GM12878 (cell line): ENCODE data around the gene EML1. TPM values are rescaled to one million over a fixed set of nuclear protein-coding genes. Genes with fewer than 3 reads are reported as not detected.

Experiments
- ATAC-seq: fragments of 200-7000 bp; cut with Tn5 transposase; 3 replicates; pipeline ENCODE4 v1.9.1; 2020; ENCODE audit warnings: mild to moderate bottlenecking, moderate library complexity
- BruUV-seq: library from RNA; stranded (reverse); fragments of 400-500 nt; replicated peaks from 2 replicates; lab custom pipeline; 2021; lab: Mats Ljungman, UMichigan
- CTCF ChIA-PET: fragments of 300-600 bp; sonication (Branson Sonifier 250); formaldehyde crosslinking; extraction: SDS; loops from one replicate; lab custom pipeline; 2021; ENCODE audit warnings: inconsistent platforms; lab: Yijun Ruan, JAX
- POLR2A ChIA-PET: fragments of 350-600 bp; formaldehyde crosslinking; extraction: SDS; loops from one replicate; lab custom pipeline; 2021; ENCODE audit warnings: inconsistent platforms; lab: Charles Lee
- RAD21 ChIA-PET: fragments of 300-600 bp; sonication (Branson Sonifier 250); formaldehyde crosslinking; loops from one replicate; lab custom pipeline; 2023; ENCODE audit warnings: antibody characterized with exemption; ENCODE audit not compliant: unreplicated experiment; lab: Charles Lee
- SMC1A ChIA-PET: fragments of 300-600 bp; sonication (Branson Sonifier 250); formaldehyde crosslinking; loops from one replicate; lab custom pipeline; 2023; ENCODE audit not compliant: unreplicated experiment, uncharacterized antibody; lab: Charles Lee
- DNase-seq: peaks from one replicate; pipeline ENCODE4 v3.0.0-alpha.2; 2011; ENCODE audit warnings: low read depth, low spot score
- FAIRE-seq: peaks from 3 replicates; lab custom pipeline; 2011; peaks lifted over from hg19 to GRCh38; lab: Jason Lieb, UNC
- H2AFZ ChIP-seq: 2 replicates; pipeline ENCODE4 v1.6.0; 2011; ENCODE audit warnings: low read depth, low read length, control low read depth; ENCODE audit not compliant: control insufficient read depth
- H3K27ac ChIP-seq: 2 replicates; pipeline ENCODE4 v1.5.1; 2011; ENCODE audit warnings: control low read depth; ENCODE audit not compliant: control insufficient read depth, insufficient read depth
- H3K27me3 ChIP-seq, 2 experiments: replicated peaks in 1 of 2; 2 replicates each; pipeline versions ENCODE4 v1.6.0 to v1.6.1; 2011; ENCODE audit warnings: low read length in 1 of 2; ENCODE audit not compliant: control insufficient read depth in 2 of 2, insufficient read depth in 2 of 2
- H3K36me3 ChIP-seq, 2 experiments: 2 replicates each; pipeline ENCODE4 v1.5.1; 2011; ENCODE audit warnings: low read length in 1 of 2; ENCODE audit not compliant: control insufficient read depth in 2 of 2, insufficient read depth in 2 of 2
- H3K4me1 ChIP-seq: 2 replicates; pipeline ENCODE4 v1.6.1; 2011; ENCODE audit warnings: mild to moderate bottlenecking, low read length, moderate library complexity, mixed read lengths; ENCODE audit not compliant: control insufficient read depth, insufficient read depth
- H3K4me2 ChIP-seq: 2 replicates; pipeline ENCODE4 v1.6.0; 2011; ENCODE audit warnings: control low read depth; ENCODE audit not compliant: control insufficient read depth, insufficient read depth
- H3K4me3 ChIP-seq: fragments of 200-600 bp; sonication (generic); 2 replicates; pipeline ENCODE4 v1.5.1; 2016
- H3K79me2 ChIP-seq: 2 replicates; pipeline ENCODE4 v1.6.0; 2011; ENCODE audit warnings: low read length; ENCODE audit not compliant: control insufficient read depth, insufficient read depth
- H3K9ac ChIP-seq: 2 replicates; pipeline ENCODE4 v1.8.0; 2011; ENCODE audit warnings: low read length, control low read depth, mixed read lengths; ENCODE audit not compliant: control insufficient read depth, insufficient read depth
- H3K9me3 ChIP-seq: replicated peaks from 3 replicates; pipeline ENCODE4 v1.5.1; 2011; ENCODE audit warnings: mild to moderate bottlenecking, low read length; ENCODE audit not compliant: control insufficient read depth, insufficient read depth
- H4K20me1 ChIP-seq: 2 replicates; pipeline ENCODE4 v1.6.0; 2011; ENCODE audit not compliant: control insufficient read depth, insufficient read depth
- ASH2L ChIP-seq: fragments of 300-600, 200-600 bp; sonication (generic); IDR thresholded peaks from 2 replicates; pipeline ENCODE4 v1.6.1; 2017; ENCODE audit warnings: low read depth, mild to moderate bottlenecking, borderline replicate concordance
- HDGF ChIP-seq: fragments of 450-650 bp; IDR thresholded peaks from 2 replicates; pipeline ENCODE4 v1.6.1; 2016; ENCODE audit warnings: antibody characterized with exemption
- KDM1A ChIP-seq: fragments of 200-600 bp; sonication (generic); IDR thresholded peaks from 2 replicates; pipeline ENCODE4 v1.6.1; 2016; ENCODE audit warnings: borderline replicate concordance
- KLF5 ChIP-seq: fragments of 450-650 bp; IDR thresholded peaks from 2 replicates; pipeline ENCODE4 v1.6.1; 2014; ENCODE audit warnings: mild to moderate bottlenecking; ENCODE audit not compliant: partially characterized antibody
- ZBED1 ChIP-seq: IDR thresholded peaks from 2 replicates; pipeline ENCODE4 v1.6.1; 2016; ENCODE audit warnings: borderline replicate concordance
- WGBS: methylation state at CpG from one replicate; pipeline ENCODE4 v1.1.6; 2016; ENCODE audit warnings: low lambda C conversion rate; ENCODE audit not compliant: insufficient replicate concordance, insufficient coverage; ENCODE audit errors: missing lambda C conversion rate; 5-methylcytosine and 5-hydroxymethylcytosine counted together
- in situ Hi-C: fragments of 300-500 bp; cut with MboI; formaldehyde crosslinking; loops from 9 replicates; pipeline ENCODE4 v1.14.3; 2018; ENCODE audit warnings: mixed read lengths
- intact Hi-C: fragments of 100-400 bp; cut with micrococcal nuclease; formaldehyde crosslinking; loops from one replicate; pipeline ENCODE4 v1.14.2; 2022; ENCODE audit not compliant: unreplicated experiment
- polyA plus RNA-seq, 11 experiments: library from polyadenylated mRNA; depleted of rRNA in 4 of 11; unstranded in 6 of 11; stranded (reverse) in 5 of 11; fragments of >200 nt; fragmentation: Nextera tagmentation in 4 of 11; fragmentation: Illumina TruSeq in 1 of 11; extraction: Ambion mirVana in 4 of 11; extraction: Trizol in 1 of 11; gene quantifications; 1 replicate in 1 of 11; 2 replicates in 10 of 11; pipeline versions ENCODE4 v1.2.1 to v1.2.3, GENCODE V29; 2011 to 2016; ENCODE audit warnings: inconsistent platforms in 2 of 11, missing spikeins in 2 of 11, low read depth in 1 of 11
- total RNA-seq, 4 experiments: library from RNA; depleted of rRNA in 3 of 4; stranded (reverse); fragments of >200 nt in 3 of 4; fragmentation: Illumina TruSeq in 1 of 4; extraction: Trizol in 1 of 4; gene quantifications; 2 replicates each; pipeline versions ENCODE4 v1.2.1 to v1.2.3, GENCODE V29; 2013 to 2021
- TF ChIP-seq, protein P1 (sequence below): IDR thresholded peaks from 2 replicates; pipeline ENCODE4 v1.6.1; 2012; ENCODE audit warnings: low read length, inconsistent platforms
- TF ChIP-seq, protein P2 (sequence below): fragments of 150-350 bp; IDR thresholded peaks from 2 replicates; pipeline ENCODE4 v1.6.1; 2016; ENCODE audit warnings: low read depth, low read length
- TF ChIP-seq, protein P3 (sequence below): fragments of 450-650 bp; IDR thresholded peaks from 2 replicates; pipeline ENCODE4 v1.6.1; 2017; ENCODE audit warnings: low read depth, mild to moderate bottlenecking, moderate library complexity

EML1 gene
- total and polyA plus RNA-seq, 10 of the 15 experiments (the other 5 are each of a cell fraction or from before 2014, with no cell fraction given), result 0.05 to 3.4 (median 0.11) TPM; not detected in 3

DNA sequence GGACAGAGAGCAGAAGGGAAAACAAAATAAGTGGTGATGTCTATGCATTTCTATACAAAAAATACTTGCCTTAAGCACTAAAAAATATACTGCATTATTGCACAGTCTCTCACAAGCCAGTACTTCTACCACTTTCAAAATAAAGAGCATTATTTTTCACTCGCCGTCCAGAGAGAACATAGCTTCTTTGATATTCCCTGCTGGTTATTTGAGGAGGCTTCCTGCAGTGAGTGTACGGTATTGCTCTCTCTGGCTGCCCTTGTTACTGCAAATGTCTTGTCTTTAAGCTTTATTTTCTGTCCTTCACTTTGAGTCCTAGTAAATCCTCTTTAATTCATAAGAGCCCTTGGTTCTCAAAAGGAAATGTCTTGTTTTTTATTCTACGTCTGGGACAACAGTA is 81.1 kb downstream of the EML1 start:
- H3K4me1 ChIP-seq, result no peaks in the 10 kb centered on the region
- no peak overlapping the region for H3K9ac ChIP-seq
- H3K4me3 ChIP-seq, result no peak overlapping the region
- H3K4me2 ChIP-seq, result no peak overlapping the region
- SMC1A ChIA-PET, result interaction anchor here (0.6 to 1.3 kb wide), 2 partner anchors 12 to 174 kb away, joined by 3 to 4 read pairs; no protein-coding TSS in a partner anchor
- intact Hi-C loops (no loop called here), in situ Hi-C loops (no loop called here)
- H2AFZ ChIP-seq, result no peak overlapping the region
- H3K36me3 ChIP-seq, result no peaks in the 10 kb centered on the region
- H3K79me2 ChIP-seq, result no peaks in the 10 kb centered on the region
- POLR2A ChIA-PET, result no interaction called here
- RAD21 ChIA-PET, result no interaction called here
- BruUV-seq, result no TSS peak
- H4K20me1 ChIP-seq, result no peaks in the 10 kb centered on the region
- ATAC-seq (no peak), FAIRE-seq (no peak), DNase-seq (no peak)
- H3K27me3 ChIP-seq, result peaks cover 2 to 3% of the 10 kb centered on the region in 2 experiments; a peak in 1 of 4 replicates
- TF ChIP-seq KLF5 (no peak), ASH2L (no peak)
- H3K27ac ChIP-seq, result no peak overlapping the region
- H3K9me3 ChIP-seq, result no peaks in the 10 kb centered on the region
- 77% methylated on average over 4 of the region's 4 CpGs for WGBS
- CTCF ChIA-PET, result interaction anchor here (2.0 kb wide), 1 partner anchor 10 kb away, joined by 5 read pairs; no protein-coding TSS in a partner anchor

DNA sequence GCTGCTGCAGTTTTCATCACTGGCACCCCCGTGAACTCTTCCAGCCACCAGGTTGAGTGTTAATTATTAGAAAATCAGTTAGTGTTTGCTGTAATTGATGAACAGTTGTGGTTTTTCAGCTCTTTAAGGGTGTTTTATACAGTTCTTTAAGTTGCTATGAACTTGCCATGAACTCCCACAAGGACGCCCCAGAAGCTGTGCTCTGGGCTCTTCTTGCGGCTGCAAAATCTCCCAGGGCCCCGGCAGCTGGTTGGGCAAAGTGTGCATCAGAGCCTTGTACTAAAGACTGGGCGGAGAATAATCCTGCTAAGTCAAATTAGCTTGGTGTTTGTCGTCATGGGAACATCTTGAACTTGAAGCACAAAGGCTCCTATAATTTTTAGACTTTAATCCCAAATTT is 82.2 kb downstream of the EML1 start:
- BruUV-seq, result no TSS peak
- peaks cover 2 to 3% of the 10 kb centered on the region in 2 experiments; a peak in 1 of 4 replicates for H3K27me3 ChIP-seq
- intact Hi-C loops, result no loop called here
- H3K9ac ChIP-seq, result no peak overlapping the region
- DNase-seq, result no peak
- H3K4me3 ChIP-seq, result no peak overlapping the region
- ChIA-PET RAD21 (interaction anchor here (0.7 kb wide), 1 partner anchor 191 kb away, joined by 4 read pairs; the partner anchor contains the start of gene CYP46A1), CTCF (interaction anchor here (2.0 kb wide), 1 partner anchor 9 kb away, joined by 5 read pairs; no protein-coding TSS in a partner anchor), POLR2A (no interaction called here), SMC1A (no interaction called here)
- H3K79me2 ChIP-seq, result no peaks in the 10 kb centered on the region
- H3K36me3 ChIP-seq, result no peaks in the 10 kb centered on the region
- no peak for FAIRE-seq
- WGBS, result 45% methylated on average over 6 of the region's 6 CpGs
- no peaks in the 10 kb centered on the region for H3K4me1 ChIP-seq
- no peak for TF ChIP-seq HDGF
- TF ChIP-seq KDM1A, result no peak
- TF ChIP-seq, protein P1, sequence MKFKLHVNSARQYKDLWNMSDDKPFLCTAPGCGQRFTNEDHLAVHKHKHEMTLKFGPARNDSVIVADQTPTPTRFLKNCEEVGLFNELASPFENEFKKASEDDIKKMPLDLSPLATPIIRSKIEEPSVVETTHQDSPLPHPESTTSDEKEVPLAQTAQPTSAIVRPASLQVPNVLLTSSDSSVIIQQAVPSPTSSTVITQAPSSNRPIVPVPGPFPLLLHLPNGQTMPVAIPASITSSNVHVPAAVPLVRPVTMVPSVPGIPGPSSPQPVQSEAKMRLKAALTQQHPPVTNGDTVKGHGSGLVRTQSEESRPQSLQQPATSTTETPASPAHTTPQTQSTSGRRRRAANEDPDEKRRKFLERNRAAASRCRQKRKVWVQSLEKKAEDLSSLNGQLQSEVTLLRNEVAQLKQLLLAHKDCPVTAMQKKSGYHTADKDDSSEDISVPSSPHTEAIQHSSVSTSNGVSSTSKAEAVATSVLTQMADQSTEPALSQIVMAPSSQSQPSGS, result no peak
- TF ChIP-seq, protein P2, sequence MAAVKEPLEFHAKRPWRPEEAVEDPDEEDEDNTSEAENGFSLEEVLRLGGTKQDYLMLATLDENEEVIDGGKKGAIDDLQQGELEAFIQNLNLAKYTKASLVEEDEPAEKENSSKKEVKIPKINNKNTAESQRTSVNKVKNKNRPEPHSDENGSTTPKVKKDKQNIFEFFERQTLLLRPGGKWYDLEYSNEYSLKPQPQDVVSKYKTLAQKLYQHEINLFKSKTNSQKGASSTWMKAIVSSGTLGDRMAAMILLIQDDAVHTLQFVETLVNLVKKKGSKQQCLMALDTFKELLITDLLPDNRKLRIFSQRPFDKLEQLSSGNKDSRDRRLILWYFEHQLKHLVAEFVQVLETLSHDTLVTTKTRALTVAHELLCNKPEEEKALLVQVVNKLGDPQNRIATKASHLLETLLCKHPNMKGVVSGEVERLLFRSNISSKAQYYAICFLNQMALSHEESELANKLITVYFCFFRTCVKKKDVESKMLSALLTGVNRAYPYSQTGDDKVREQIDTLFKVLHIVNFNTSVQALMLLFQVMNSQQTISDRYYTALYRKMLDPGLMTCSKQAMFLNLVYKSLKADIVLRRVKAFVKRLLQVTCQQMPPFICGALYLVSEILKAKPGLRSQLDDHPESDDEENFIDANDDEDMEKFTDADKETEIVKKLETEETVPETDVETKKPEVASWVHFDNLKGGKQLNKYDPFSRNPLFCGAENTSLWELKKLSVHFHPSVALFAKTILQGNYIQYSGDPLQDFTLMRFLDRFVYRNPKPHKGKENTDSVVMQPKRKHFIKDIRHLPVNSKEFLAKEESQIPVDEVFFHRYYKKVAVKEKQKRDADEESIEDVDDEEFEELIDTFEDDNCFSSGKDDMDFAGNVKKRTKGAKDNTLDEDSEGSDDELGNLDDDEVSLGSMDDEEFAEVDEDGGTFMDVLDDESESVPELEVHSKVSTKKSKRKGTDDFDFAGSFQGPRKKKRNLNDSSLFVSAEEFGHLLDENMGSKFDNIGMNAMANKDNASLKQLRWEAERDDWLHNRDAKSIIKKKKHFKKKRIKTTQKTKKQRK, result no peak
- TF ChIP-seq ZBED1, result no peak
- TF ChIP-seq, protein P3, sequence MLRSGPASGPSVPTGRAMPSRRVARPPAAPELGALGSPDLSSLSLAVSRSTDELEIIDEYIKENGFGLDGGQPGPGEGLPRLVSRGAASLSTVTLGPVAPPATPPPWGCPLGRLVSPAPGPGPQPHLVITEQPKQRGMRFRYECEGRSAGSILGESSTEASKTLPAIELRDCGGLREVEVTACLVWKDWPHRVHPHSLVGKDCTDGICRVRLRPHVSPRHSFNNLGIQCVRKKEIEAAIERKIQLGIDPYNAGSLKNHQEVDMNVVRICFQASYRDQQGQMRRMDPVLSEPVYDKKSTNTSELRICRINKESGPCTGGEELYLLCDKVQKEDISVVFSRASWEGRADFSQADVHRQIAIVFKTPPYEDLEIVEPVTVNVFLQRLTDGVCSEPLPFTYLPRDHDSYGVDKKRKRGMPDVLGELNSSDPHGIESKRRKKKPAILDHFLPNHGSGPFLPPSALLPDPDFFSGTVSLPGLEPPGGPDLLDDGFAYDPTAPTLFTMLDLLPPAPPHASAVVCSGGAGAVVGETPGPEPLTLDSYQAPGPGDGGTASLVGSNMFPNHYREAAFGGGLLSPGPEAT, result no peak
- no peaks in the 10 kb centered on the region for H3K9me3 ChIP-seq
- in situ Hi-C loops, result no loop called here
- ATAC-seq, result no peak
- no peak overlapping the region for H2AFZ ChIP-seq
- H3K4me2 ChIP-seq, result no peak overlapping the region
- H3K27ac ChIP-seq, result no peak overlapping the region
- no peaks in the 10 kb centered on the region for H4K20me1 ChIP-seq
